ENCODE measurements around the gene SLC30A3. TPM values are rescaled to one million over a fixed set of nuclear protein-coding genes. Genes with fewer than 3 reads are reported as not detected.

Gene SLC30A3
- total RNA-seq, 1 donor from 2014 or later = 0.16 TPM

GRCh38 chr2:27255660-27256059 lies 7.2 kb downstream of the SLC30A3 start:
- H3K27me3 Mint-ChIP-seq (ENCODE audit: low read depth, unreplicated experiment) = peaks cover 60% of the 10 kb centered on the region
- Histone ChIP-seq H3K27ac (ENCODE audit: low read depth, low read length) (no peak overlapping the region), H3K9ac (ENCODE audit: low read length) (no peak overlapping the region), H3K4me2 (ENCODE audit: low read length) (peak overlapping the region; percentile 48), H3K79me2 (ENCODE audit: insufficient read depth, low read length) (no peaks in the 10 kb centered on the region), H3K36me3 (ENCODE audit: insufficient read depth, low read length) (no peaks in the 10 kb centered on the region), H3K4me1 (ENCODE audit: insufficient read depth, low read length) (peaks cover 7% of the 10 kb centered on the region), H3K27me3 (ENCODE audit: insufficient read depth, low read length) (peaks cover 18% of the 10 kb centered on the region), H3K4me3 (ENCODE audit: insufficient read depth, low read depth, low read length) (no peak overlapping the region), H4K20me1 (ENCODE audit: insufficient read depth, low read length) (no peaks in the 10 kb centered on the region), H2AFZ (ENCODE audit: low read depth, low read length) (no peak overlapping the region), H3K9me3 (ENCODE audit: insufficient read depth, low read depth, low read length) (no peaks in the 10 kb centered on the region)
- H3K4me1 Mint-ChIP-seq (ENCODE audit: low read depth, unreplicated experiment) = no peaks in the 10 kb centered on the region
- FAIRE-seq (peak; percentile 64), DNase-seq (ENCODE audit: low read depth) (peak; percentile 26)
- TF ChIP-seq EZH2 (IDR thresholded peaks at IDR 0.05; ENCODE audit: insufficient read depth, low read length) = no peak
- TF ChIP-seq, protein P1, sequence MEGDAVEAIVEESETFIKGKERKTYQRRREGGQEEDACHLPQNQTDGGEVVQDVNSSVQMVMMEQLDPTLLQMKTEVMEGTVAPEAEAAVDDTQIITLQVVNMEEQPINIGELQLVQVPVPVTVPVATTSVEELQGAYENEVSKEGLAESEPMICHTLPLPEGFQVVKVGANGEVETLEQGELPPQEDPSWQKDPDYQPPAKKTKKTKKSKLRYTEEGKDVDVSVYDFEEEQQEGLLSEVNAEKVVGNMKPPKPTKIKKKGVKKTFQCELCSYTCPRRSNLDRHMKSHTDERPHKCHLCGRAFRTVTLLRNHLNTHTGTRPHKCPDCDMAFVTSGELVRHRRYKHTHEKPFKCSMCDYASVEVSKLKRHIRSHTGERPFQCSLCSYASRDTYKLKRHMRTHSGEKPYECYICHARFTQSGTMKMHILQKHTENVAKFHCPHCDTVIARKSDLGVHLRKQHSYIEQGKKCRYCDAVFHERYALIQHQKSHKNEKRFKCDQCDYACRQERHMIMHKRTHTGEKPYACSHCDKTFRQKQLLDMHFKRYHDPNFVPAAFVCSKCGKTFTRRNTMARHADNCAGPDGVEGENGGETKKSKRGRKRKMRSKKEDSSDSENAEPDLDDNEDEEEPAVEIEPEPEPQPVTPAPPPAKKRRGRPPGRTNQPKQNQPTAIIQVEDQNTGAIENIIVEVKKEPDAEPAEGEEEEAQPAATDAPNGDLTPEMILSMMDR (IDR thresholded peaks at IDR 0.05; ENCODE audit: insufficient read depth, low read depth, low read length) = no peak
- no peaks in the 10 kb centered on the region for H3K36me3 Mint-ChIP-seq (ENCODE audit: low read depth, unreplicated experiment)
- H3K27ac Mint-ChIP-seq (ENCODE audit: unreplicated experiment) = no peak overlapping the region
- no peak overlapping the region for H3K4me3 Mint-ChIP-seq (ENCODE audit: unreplicated experiment)
- no peaks in the 10 kb centered on the region for H3K9me3 Mint-ChIP-seq (ENCODE audit: unreplicated experiment)

DNA sequence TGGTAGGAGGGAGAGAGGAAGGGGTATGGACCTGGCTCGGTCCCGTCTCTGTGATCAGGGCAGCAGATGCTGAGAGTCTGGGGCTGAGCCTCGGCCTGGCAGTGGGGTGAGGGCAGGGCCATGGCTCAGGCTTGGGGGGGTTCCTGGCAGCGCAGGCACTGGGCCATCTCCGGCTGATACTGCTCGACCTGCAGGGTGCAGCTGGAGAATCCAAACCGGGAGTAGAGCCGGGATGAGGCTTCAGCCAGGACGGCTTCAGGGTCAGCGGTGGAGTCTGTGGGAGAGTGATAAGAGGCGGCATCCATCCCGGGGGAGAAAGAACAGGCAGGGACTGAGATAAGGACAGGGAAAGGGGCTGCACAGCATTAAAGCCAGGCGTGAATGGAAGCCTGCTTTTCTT lies 7.7 kb downstream of the SLC30A3 start:
- H3K36me3 Mint-ChIP-seq (ENCODE audit: low read depth, unreplicated experiment) = no peaks in the 10 kb centered on the region
- H3K79me2 ChIP-seq (ENCODE audit: insufficient read depth, low read length) = no peaks in the 10 kb centered on the region
- no peak overlapping the region for H3K9ac ChIP-seq (ENCODE audit: low read length)
- peak overlapping the region; percentile 48 for H3K4me2 ChIP-seq (ENCODE audit: low read length)
- H3K9me3 Mint-ChIP-seq (ENCODE audit: unreplicated experiment) = no peaks in the 10 kb centered on the region
- no peaks in the 10 kb centered on the region for H3K36me3 ChIP-seq (ENCODE audit: insufficient read depth, low read length)
- peaks cover 7% of the 10 kb centered on the region for H3K4me1 ChIP-seq (ENCODE audit: insufficient read depth, low read length)
- peaks cover 14% of the 10 kb centered on the region for H3K27me3 ChIP-seq (ENCODE audit: insufficient read depth, low read length)
- no peak overlapping the region for H3K27ac Mint-ChIP-seq (ENCODE audit: unreplicated experiment)
- peaks cover 56% of the 10 kb centered on the region for H3K27me3 Mint-ChIP-seq (ENCODE audit: low read depth, unreplicated experiment)
- FAIRE-seq = no peak
- no peaks in the 10 kb centered on the region for H4K20me1 ChIP-seq (ENCODE audit: insufficient read depth, low read length)
- H3K4me3 Mint-ChIP-seq (ENCODE audit: unreplicated experiment) = no peak overlapping the region
- H3K27ac ChIP-seq (ENCODE audit: low read depth, low read length) = no peak overlapping the region
- H3K9me3 ChIP-seq (ENCODE audit: insufficient read depth, low read depth, low read length) = no peaks in the 10 kb centered on the region
- H3K4me1 Mint-ChIP-seq (ENCODE audit: low read depth, unreplicated experiment) = no peaks in the 10 kb centered on the region
- H3K4me3 ChIP-seq (ENCODE audit: insufficient read depth, low read depth, low read length) = no peak overlapping the region
- TF ChIP-seq, protein P1 (IDR thresholded peaks at IDR 0.05; ENCODE audit: insufficient read depth, low read depth, low read length) = no peak
- no peak for TF ChIP-seq EZH2 (IDR thresholded peaks at IDR 0.05; ENCODE audit: insufficient read depth, low read length)
- no peak for DNase-seq (ENCODE audit: low read depth)
- H2AFZ ChIP-seq (ENCODE audit: low read depth, low read length) = no peak overlapping the region

DNA sequence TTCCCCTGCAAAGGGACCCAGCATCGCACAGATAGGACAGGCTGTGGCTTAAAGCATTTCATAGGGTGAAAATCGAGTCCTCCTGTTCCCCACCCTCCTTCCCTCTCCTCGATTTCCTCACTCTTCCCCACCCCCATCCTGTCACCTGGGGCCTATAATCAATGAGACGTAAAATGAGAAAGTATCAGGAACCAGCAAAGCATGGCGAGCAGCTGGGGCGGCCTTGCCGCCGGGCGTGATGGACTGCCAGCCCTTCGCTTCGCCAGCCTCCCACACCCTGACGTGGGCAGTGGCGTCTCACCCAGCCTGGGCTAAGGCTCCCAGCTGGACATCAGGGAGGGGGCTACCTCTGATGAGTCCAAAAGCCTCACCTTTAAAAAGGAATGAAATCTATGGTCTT lies 11.1 kb downstream of the SLC30A3 start:
- no peak overlapping the region for H3K27ac Mint-ChIP-seq (ENCODE audit: unreplicated experiment)
- H3K4me3 Mint-ChIP-seq (ENCODE audit: unreplicated experiment) = no peak overlapping the region
- H4K20me1 ChIP-seq (ENCODE audit: insufficient read depth, low read length) = no peaks in the 10 kb centered on the region
- TF ChIP-seq, protein P1 (IDR thresholded peaks at IDR 0.05; ENCODE audit: insufficient read depth, low read depth, low read length) = no peak
- TF ChIP-seq EZH2 (IDR thresholded peaks at IDR 0.05; ENCODE audit: insufficient read depth, low read length) = no peak
- H3K27me3 Mint-ChIP-seq (ENCODE audit: low read depth, unreplicated experiment) = peaks cover 50% of the 10 kb centered on the region
- H3K4me3 ChIP-seq (ENCODE audit: insufficient read depth, low read depth, low read length) = no peak overlapping the region
- H3K79me2 ChIP-seq (ENCODE audit: insufficient read depth, low read length) = no peaks in the 10 kb centered on the region
- no peak overlapping the region for H2AFZ ChIP-seq (ENCODE audit: low read depth, low read length)
- no peak overlapping the region for H3K9ac ChIP-seq (ENCODE audit: low read length)
- H3K36me3 ChIP-seq (ENCODE audit: insufficient read depth, low read length) = no peaks in the 10 kb centered on the region
- no peaks in the 10 kb centered on the region for H3K9me3 Mint-ChIP-seq (ENCODE audit: unreplicated experiment)
- H3K36me3 Mint-ChIP-seq (ENCODE audit: low read depth, unreplicated experiment) = no peaks in the 10 kb centered on the region
- H3K27ac ChIP-seq (ENCODE audit: low read depth, low read length) = no peak overlapping the region
- no peak for FAIRE-seq
- no peaks in the 10 kb centered on the region for H3K9me3 ChIP-seq (ENCODE audit: insufficient read depth, low read depth, low read length)
- no peaks in the 10 kb centered on the region for H3K4me1 Mint-ChIP-seq (ENCODE audit: low read depth, unreplicated experiment)
- H3K4me1 ChIP-seq (ENCODE audit: insufficient read depth, low read length) = peaks cover 11% of the 10 kb centered on the region
- peaks cover 6% of the 10 kb centered on the region for H3K27me3 ChIP-seq (ENCODE audit: insufficient read depth, low read length)
- no peak for DNase-seq (ENCODE audit: low read depth)
- no peak overlapping the region for H3K4me2 ChIP-seq (ENCODE audit: low read length)
